ENCODE data around the gene ABCC4.

DNA sequence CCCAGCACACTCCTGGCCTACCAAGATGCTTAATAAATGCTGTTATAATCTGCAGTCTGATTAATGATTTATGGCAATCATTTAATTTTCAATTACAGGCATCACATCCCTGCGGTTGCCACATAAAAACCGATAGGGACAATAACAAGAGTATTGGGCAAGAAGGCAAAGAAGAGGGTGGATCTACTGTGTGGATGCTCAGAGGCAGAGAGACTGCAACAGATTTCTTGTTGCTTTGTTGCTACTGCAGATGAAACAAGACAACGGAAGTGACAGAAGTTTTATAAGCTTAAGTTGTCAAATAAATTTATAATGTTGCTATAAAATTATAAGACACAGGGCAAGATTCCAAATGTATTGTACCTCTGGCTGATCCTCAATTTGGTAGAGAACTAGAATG, 154.8 kb downstream of the ABCC4 start:
- TF ChIP-seq, protein P1, sequence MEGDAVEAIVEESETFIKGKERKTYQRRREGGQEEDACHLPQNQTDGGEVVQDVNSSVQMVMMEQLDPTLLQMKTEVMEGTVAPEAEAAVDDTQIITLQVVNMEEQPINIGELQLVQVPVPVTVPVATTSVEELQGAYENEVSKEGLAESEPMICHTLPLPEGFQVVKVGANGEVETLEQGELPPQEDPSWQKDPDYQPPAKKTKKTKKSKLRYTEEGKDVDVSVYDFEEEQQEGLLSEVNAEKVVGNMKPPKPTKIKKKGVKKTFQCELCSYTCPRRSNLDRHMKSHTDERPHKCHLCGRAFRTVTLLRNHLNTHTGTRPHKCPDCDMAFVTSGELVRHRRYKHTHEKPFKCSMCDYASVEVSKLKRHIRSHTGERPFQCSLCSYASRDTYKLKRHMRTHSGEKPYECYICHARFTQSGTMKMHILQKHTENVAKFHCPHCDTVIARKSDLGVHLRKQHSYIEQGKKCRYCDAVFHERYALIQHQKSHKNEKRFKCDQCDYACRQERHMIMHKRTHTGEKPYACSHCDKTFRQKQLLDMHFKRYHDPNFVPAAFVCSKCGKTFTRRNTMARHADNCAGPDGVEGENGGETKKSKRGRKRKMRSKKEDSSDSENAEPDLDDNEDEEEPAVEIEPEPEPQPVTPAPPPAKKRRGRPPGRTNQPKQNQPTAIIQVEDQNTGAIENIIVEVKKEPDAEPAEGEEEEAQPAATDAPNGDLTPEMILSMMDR (IDR thresholded peaks at IDR 0.05), result no peak
- TF ChIP-seq POLR2A (IDR thresholded peaks at IDR 0.05), result no peak
- TF ChIP-seq POLR2AphosphoS5 (IDR thresholded peaks at IDR 0.05), result no peak
- TF ChIP-seq EP300 (IDR thresholded peaks at IDR 0.05), result no peak

Measured in stomach (tissue), 4 donors.